GM12878 (cell line): ENCODE results near the gene C9orf40. TPM values are rescaled to one million over a fixed set of nuclear protein-coding genes. Genes with fewer than 3 reads are reported as not detected.

Experiments used
- ATAC-seq: fragments of 200-7000 bp; cut with Tn5 transposase; 3 replicates; pipeline ENCODE4 v1.9.1; 2020; ENCODE audit warnings: mild to moderate bottlenecking, moderate library complexity
- BruUV-seq: library from RNA; stranded (reverse); fragments of 400-500 nt; replicated peaks from 2 replicates; lab custom pipeline; 2021; lab: Mats Ljungman, UMichigan
- CTCF ChIA-PET: fragments of 300-600 bp; sonication (Branson Sonifier 250); formaldehyde crosslinking; extraction: SDS; loops from one replicate; lab custom pipeline; 2021; ENCODE audit warnings: inconsistent platforms; lab: Yijun Ruan, JAX
- POLR2A ChIA-PET: fragments of 350-600 bp; formaldehyde crosslinking; extraction: SDS; loops from one replicate; lab custom pipeline; 2021; ENCODE audit warnings: inconsistent platforms; lab: Charles Lee
- RAD21 ChIA-PET: fragments of 300-600 bp; sonication (Branson Sonifier 250); formaldehyde crosslinking; loops from one replicate; lab custom pipeline; 2023; ENCODE audit warnings: antibody characterized with exemption; ENCODE audit not compliant: unreplicated experiment; lab: Charles Lee
- SMC1A ChIA-PET: fragments of 300-600 bp; sonication (Branson Sonifier 250); formaldehyde crosslinking; loops from one replicate; lab custom pipeline; 2023; ENCODE audit not compliant: unreplicated experiment, uncharacterized antibody; lab: Charles Lee
- DNase-seq: peaks from one replicate; pipeline ENCODE4 v3.0.0-alpha.2; 2011; ENCODE audit warnings: low read depth, low spot score
- FAIRE-seq: peaks from 3 replicates; lab custom pipeline; 2011; peaks lifted over from hg19 to GRCh38; lab: Jason Lieb, UNC
- H2AFZ ChIP-seq: 2 replicates; pipeline ENCODE4 v1.6.0; 2011; ENCODE audit warnings: low read depth, low read length, control low read depth; ENCODE audit not compliant: control insufficient read depth
- H3K27ac ChIP-seq: 2 replicates; pipeline ENCODE4 v1.5.1; 2011; ENCODE audit warnings: control low read depth; ENCODE audit not compliant: control insufficient read depth, insufficient read depth
- H3K27me3 ChIP-seq, 2 experiments: replicated peaks in 1 of 2; 2 replicates each; pipeline versions ENCODE4 v1.6.0 to v1.6.1; 2011; ENCODE audit warnings: low read length in 1 of 2; ENCODE audit not compliant: control insufficient read depth in 2 of 2, insufficient read depth in 2 of 2
- H3K36me3 ChIP-seq, 2 experiments: 2 replicates each; pipeline ENCODE4 v1.5.1; 2011; ENCODE audit warnings: low read length in 1 of 2; ENCODE audit not compliant: control insufficient read depth in 2 of 2, insufficient read depth in 2 of 2
- H3K4me1 ChIP-seq: 2 replicates; pipeline ENCODE4 v1.6.1; 2011; ENCODE audit warnings: mild to moderate bottlenecking, low read length, moderate library complexity, mixed read lengths; ENCODE audit not compliant: control insufficient read depth, insufficient read depth
- H3K4me2 ChIP-seq: 2 replicates; pipeline ENCODE4 v1.6.0; 2011; ENCODE audit warnings: control low read depth; ENCODE audit not compliant: control insufficient read depth, insufficient read depth
- H3K4me3 ChIP-seq: fragments of 200-600 bp; sonication (generic); 2 replicates; pipeline ENCODE4 v1.5.1; 2016
- H3K79me2 ChIP-seq: 2 replicates; pipeline ENCODE4 v1.6.0; 2011; ENCODE audit warnings: low read length; ENCODE audit not compliant: control insufficient read depth, insufficient read depth
- H3K9ac ChIP-seq: 2 replicates; pipeline ENCODE4 v1.8.0; 2011; ENCODE audit warnings: low read length, control low read depth, mixed read lengths; ENCODE audit not compliant: control insufficient read depth, insufficient read depth
- H3K9me3 ChIP-seq: replicated peaks from 3 replicates; pipeline ENCODE4 v1.5.1; 2011; ENCODE audit warnings: mild to moderate bottlenecking, low read length; ENCODE audit not compliant: control insufficient read depth, insufficient read depth
- H4K20me1 ChIP-seq: 2 replicates; pipeline ENCODE4 v1.6.0; 2011; ENCODE audit not compliant: control insufficient read depth, insufficient read depth
- BCL3 ChIP-seq: IDR thresholded peaks from 2 replicates; pipeline ENCODE4 v1.6.1; 2011; ENCODE audit warnings: borderline replicate concordance, low read depth, mild to moderate bottlenecking, moderate library complexity, low read length; ENCODE audit not compliant: insufficient read depth, poor library complexity, severe bottlenecking
- BCLAF1 ChIP-seq: fragments of 450-650 bp; IDR thresholded peaks from 2 replicates; pipeline ENCODE4 v1.6.1; 2017; ENCODE audit warnings: antibody characterized with exemption, mild to moderate bottlenecking, moderate library complexity
- FOS ChIP-seq: IDR thresholded peaks from 3 replicates; pipeline ENCODE4 v1.6.1; 2011; ENCODE audit warnings: borderline replicate concordance; ENCODE audit not compliant: insufficient read length; ENCODE audit errors: extremely low read depth
- NBN ChIP-seq: fragments of 450-650 bp; IDR thresholded peaks from 2 replicates; pipeline ENCODE4 v1.6.1; 2016
- SPI1 ChIP-seq: IDR thresholded peaks from 2 replicates; pipeline ENCODE4 v1.6.1; 2011; ENCODE audit warnings: low read depth, mild to moderate bottlenecking, low read length, moderate library complexity, borderline replicate concordance; ENCODE audit not compliant: insufficient read depth
- ZBTB40 ChIP-seq: fragments of 450-650 bp; IDR thresholded peaks from 2 replicates; pipeline ENCODE4 v1.6.1; 2016; ENCODE audit warnings: mild to moderate bottlenecking, moderate library complexity, borderline replicate concordance
- WGBS: methylation state at CpG from one replicate; pipeline ENCODE4 v1.1.6; 2016; ENCODE audit warnings: low lambda C conversion rate; ENCODE audit not compliant: insufficient replicate concordance, insufficient coverage; ENCODE audit errors: missing lambda C conversion rate; 5-methylcytosine and 5-hydroxymethylcytosine counted together
- in situ Hi-C: fragments of 300-500 bp; cut with MboI; formaldehyde crosslinking; loops from 9 replicates; pipeline ENCODE4 v1.14.3; 2018; ENCODE audit warnings: mixed read lengths
- intact Hi-C: fragments of 100-400 bp; cut with micrococcal nuclease; formaldehyde crosslinking; loops from one replicate; pipeline ENCODE4 v1.14.2; 2022; ENCODE audit not compliant: unreplicated experiment
- polyA plus RNA-seq, 11 experiments: library from polyadenylated mRNA; depleted of rRNA in 4 of 11; unstranded in 6 of 11; stranded (reverse) in 5 of 11; fragments of >200 nt; fragmentation: Nextera tagmentation in 4 of 11; fragmentation: Illumina TruSeq in 1 of 11; extraction: Ambion mirVana in 4 of 11; extraction: Trizol in 1 of 11; gene quantifications; 1 replicate in 1 of 11; 2 replicates in 10 of 11; pipeline versions ENCODE4 v1.2.1 to v1.2.3, GENCODE V29; 2011 to 2016; ENCODE audit warnings: inconsistent platforms in 2 of 11, missing spikeins in 2 of 11, low read depth in 1 of 11
- total RNA-seq, 4 experiments: library from RNA; depleted of rRNA in 3 of 4; stranded (reverse); fragments of >200 nt in 3 of 4; fragmentation: Illumina TruSeq in 1 of 4; extraction: Trizol in 1 of 4; gene quantifications; 2 replicates each; pipeline versions ENCODE4 v1.2.1 to v1.2.3, GENCODE V29; 2013 to 2021
- TF ChIP-seq, protein P1 (sequence below): IDR thresholded peaks from 2 replicates; pipeline ENCODE4 v1.6.1; 2011; ENCODE audit warnings: low read depth, mild to moderate bottlenecking, low read length, moderate library complexity, borderline replicate concordance; ENCODE audit errors: extremely low read depth
- TF ChIP-seq, protein P2 (sequence below), 3 experiments: IDR thresholded peaks in 2 of 3; conservative IDR thresholded peaks in 1 of 3; 2 replicates each; pipeline ENCODE4 v1.5.1; 2011; ENCODE audit warnings: low read depth in 3 of 3, low read length in 3 of 3, mild to moderate bottlenecking in 3 of 3, control low read depth in 2 of 3, moderate library complexity in 2 of 3, inconsistent platforms in 1 of 3, mixed read lengths in 1 of 3; ENCODE audit not compliant: control insufficient read depth in 2 of 3, insufficient read depth in 1 of 3; ENCODE audit errors: extremely low read depth in 1 of 3

Gene C9orf40
- total and polyA plus RNA-seq, 10 of the 15 experiments (the other 5 are each of a cell fraction or from before 2014, with no cell fraction given), result 6.8 to 30.9 (median 11.5) TPM

DNA sequence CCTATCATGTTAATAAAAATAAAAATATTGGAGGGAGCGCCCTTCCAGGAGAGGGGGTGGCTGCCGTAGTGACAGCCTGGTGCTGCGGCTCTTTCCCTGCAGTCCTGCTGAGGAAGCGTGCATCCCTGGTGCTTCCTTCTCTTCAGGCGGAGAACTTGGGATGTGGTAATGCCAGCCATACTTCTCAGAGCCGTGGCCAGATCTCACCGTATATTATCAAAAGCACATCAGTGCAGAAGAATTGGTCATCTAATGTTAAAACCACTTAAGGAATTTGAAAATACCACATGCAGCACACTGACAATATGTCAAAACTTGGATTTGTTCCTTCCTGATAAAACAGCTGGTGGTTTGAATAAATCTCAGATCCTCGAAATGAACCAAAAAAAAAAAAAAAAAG lies 17.7 kb downstream of the C9orf40 start (continued):
- no peak for TF ChIP-seq BCL3
- TF ChIP-seq, all 136 proteins: peak for 0

DNA sequence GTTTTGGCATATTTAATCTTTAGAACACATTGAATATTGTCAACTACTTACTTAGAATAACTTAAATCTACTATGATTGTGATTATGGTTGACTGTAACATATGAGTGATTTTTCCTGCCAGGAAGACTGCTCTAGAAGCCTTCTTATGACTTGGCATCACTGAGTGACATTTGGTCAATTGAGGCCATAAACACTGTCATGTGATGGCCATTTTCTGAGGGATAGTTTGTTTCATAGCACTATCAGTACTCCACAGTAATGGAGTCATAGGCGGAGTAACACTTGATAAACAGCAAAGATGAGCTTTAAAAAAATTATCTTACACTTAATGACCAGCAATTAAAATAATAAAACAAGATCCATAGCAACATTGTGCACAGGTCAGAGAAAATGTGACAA lies 31.0 kb downstream of the C9orf40 start:
- H2AFZ ChIP-seq, result no peak overlapping the region
- no peaks in the 10 kb centered on the region; a peak in 1 of 4 replicates for H3K27me3 ChIP-seq
- no peaks in the 10 kb centered on the region for H3K9me3 ChIP-seq
- no peak overlapping the region for H3K27ac ChIP-seq
- in situ Hi-C loops (no loop called here), intact Hi-C loops (no loop called here)
- ChIA-PET POLR2A (no interaction called here), CTCF (interaction anchor here (1.0 kb wide), 1 partner anchor 156 kb away, joined by 3 read pairs; no protein-coding TSS in a partner anchor), RAD21 (no interaction called here), SMC1A (no interaction called here)
- DNase-seq, result no peak
- BruUV-seq, result no TSS peak
- no peaks in the 10 kb centered on the region for H4K20me1 ChIP-seq
- no peaks in the 10 kb centered on the region for H3K36me3 ChIP-seq
- no peaks in the 10 kb centered on the region for H3K4me1 ChIP-seq
- ATAC-seq, result no peak
- no peak overlapping the region for H3K4me3 ChIP-seq
- no peak overlapping the region for H3K4me2 ChIP-seq
- 27% methylated on average over 1 of the region's 1 CpG for WGBS
- no peak for FAIRE-seq
- H3K9ac ChIP-seq, result no peak overlapping the region
- H3K79me2 ChIP-seq, result no peaks in the 10 kb centered on the region
- TF ChIP-seq BCLAF1 (no peak), SPI1 (no peak), ZBTB40 (no peak), FOS (no peak), NBN (no peak)
- TF ChIP-seq, protein P1, sequence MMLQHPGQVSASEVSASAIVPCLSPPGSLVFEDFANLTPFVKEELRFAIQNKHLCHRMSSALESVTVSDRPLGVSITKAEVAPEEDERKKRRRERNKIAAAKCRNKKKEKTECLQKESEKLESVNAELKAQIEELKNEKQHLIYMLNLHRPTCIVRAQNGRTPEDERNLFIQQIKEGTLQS, result no peak
- TF ChIP-seq, protein P2, sequence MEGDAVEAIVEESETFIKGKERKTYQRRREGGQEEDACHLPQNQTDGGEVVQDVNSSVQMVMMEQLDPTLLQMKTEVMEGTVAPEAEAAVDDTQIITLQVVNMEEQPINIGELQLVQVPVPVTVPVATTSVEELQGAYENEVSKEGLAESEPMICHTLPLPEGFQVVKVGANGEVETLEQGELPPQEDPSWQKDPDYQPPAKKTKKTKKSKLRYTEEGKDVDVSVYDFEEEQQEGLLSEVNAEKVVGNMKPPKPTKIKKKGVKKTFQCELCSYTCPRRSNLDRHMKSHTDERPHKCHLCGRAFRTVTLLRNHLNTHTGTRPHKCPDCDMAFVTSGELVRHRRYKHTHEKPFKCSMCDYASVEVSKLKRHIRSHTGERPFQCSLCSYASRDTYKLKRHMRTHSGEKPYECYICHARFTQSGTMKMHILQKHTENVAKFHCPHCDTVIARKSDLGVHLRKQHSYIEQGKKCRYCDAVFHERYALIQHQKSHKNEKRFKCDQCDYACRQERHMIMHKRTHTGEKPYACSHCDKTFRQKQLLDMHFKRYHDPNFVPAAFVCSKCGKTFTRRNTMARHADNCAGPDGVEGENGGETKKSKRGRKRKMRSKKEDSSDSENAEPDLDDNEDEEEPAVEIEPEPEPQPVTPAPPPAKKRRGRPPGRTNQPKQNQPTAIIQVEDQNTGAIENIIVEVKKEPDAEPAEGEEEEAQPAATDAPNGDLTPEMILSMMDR (IDR thresholded peaks at IDR 0.05 in 2 of 3, conservative IDR thresholded peaks at IDR 0.05 in 1 of 3; ENCODE audit: control insufficient read depth in 2 of 3, extremely low read depth in 1 of 3, insufficient read depth in 1 of 3, low read depth in 3 of 3, low read length in 3 of 3), result no peak
